Measurements from ENCODE around the gene BACE2.
A peak's percentile ranks its signal among the peaks of the same experiment; 100 is the strongest.
"Not testable (repeated sequence)": the region's sequence is repeated elsewhere in the genome, so short reads cannot be mapped to it uniquely, and the experiment has no call there.

BACE2 gene

DNA sequence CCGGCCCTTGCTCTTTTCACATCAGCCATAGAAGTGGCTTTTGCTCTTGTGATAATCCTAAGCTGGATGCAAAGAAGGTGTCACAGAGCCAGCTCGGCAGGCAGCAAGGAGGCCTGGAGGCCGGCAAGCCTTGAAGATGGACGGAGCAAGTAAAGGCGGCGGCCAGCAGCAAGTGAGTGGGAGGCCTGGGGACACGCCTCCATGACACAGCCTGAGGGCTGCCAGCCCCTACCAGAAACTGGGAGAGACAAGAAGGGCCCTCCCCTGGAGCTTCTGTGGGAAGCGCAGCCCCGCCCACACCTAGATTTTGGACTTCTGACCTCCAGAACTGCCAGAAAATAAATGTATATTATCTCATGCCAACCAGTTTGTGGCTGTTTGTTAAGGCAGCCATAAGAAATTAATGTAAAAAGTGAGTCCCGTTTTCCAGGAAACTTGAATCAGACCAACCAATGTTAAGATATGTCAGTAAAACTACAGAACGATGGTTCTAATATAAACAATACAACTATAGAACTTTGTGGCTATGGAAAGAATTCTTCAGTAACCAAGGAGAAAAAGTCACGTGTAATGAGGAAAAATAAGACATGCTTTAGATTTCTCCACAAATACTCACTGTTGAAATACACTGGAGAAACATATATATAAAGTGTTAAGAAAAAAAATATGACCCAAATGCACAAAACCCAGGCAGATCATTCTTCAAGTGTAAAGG lies 49.9 kb downstream of the BACE2 start:
- peak; percentile 76 for DNase-seq

DNA sequence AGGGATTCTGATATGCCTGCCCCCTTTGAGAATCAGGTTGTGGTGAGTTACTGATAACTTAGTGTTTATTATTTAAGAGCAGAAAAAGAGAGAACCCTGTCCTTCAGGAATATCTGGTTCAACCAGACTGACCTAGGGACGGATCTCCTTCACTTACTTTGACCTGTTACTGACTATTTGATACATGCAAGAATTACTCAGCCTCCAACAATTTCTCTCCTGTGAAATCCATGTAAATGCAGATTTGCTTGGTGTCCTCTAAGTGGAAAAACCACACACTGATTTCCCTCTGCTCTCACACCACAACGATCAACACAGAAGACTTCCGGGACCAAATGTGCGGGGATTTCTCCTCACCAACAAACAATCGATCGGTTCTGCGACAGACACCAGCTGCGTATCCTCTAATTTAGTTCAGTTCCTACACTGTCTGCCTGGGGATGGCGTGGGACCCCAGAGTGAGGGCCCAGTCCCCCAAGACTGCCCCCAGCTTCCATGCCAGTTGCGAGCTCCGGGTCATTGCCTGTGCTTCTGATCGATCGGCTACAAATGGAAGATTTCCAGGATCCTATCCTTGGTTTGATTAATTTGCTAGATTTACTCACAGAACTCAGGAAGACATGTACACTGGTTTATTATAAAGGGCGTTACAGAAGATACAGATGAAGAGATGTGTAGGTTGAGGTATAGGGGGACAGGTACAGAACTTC lies 51.7 kb downstream of the BACE2 start:
- no peak for DNase-seq

DNA sequence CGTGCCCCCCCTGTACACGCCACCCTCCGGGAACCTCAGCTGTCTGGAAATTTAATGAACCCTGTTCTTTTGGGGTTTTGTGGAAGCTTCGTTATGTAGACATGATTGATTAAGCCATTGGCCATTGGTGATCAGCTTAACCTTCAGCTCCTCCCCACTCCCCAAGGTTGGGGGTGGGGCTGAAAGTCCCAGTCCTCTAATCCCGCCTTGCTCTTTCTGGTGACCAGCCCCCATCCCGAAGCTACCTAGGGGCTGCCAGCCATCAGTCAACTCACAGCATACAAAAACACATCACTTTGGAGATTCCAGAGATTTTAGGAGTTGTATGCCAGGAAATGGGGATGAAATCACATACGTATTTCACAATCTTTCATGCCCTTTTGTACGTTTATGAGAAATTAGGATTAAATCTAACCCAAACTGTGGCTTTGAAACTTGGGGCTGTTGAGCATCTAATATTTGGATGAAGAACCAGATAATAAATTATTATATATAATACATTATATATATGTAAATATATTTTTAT lies 52.3 kb downstream of the BACE2 start:
- no peak for DNase-seq

DNA sequence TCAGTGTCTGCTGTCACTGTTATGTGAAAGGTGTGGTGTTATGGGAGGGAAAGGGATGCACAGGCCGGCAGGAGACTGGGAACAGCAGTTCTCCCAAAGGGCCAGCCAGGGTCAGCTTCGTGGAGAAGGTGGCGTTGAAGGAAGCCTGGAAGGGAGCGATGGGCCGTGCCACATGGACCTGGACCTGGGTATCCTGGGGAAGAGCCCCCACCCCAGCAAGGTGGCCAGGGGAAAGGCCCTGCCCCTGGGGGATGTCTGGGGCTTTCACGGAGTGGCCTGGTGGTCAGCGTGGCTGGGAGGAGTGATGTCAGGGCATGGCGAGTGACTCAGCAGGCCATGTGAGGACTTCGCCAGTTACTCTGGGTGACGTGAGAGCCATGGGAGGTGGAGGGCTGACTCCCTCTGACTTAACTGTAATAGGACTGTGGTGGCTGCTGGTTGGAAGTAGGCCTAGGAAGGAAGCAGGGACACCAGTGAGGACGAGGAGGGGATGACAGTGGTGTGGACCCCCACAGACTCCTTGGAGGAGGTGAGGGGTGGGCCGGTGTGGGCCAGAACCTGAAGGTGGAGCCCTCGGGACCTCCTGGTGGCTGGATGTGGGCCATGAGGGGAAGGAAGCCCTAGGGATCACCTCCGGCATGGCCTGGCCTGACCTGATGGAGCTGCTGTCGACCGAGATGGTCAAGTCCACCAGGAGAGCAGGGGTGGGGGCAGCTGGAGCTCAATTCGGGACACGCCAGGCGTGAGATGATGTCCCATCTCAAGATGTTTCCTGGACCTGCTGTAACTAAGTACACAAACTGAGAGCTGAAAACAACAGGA lies 54.5 kb downstream of the BACE2 start:
- DNase-seq, result no peak

- DNase-seq, result no peak
Observed at GRCh38 chr21:41226853-41227252, 58.9 kb downstream of the BACE2 start.

GRCh38 chr21:41227357-41228005 lies 59.5 kb downstream of the BACE2 start:
- DNase-seq, result no peak

GRCh38 chr21:41228006-41228370 lies 60.0 kb downstream of the BACE2 start:
- no peak for DNase-seq

DNA sequence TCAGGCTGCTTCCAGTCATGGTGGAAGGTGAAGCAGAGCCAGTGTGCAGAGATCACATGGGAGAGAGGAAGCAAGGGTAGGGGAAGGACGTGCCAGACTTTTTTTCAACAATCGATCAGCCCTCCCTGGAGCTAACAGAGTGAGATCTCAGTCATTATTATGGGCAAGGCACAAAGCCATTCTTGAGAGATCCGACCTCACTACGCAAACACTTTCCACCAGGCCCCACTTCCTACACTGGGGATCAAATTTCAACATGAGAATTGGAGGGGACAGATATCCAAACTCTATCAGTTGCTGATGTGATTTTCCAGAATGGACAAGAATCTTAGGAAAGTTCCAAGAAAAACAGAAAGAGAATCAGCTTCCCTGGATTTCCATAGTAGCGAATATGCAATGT lies 60.5 kb downstream of the BACE2 start:
- DNase-seq, result no peak

DNA sequence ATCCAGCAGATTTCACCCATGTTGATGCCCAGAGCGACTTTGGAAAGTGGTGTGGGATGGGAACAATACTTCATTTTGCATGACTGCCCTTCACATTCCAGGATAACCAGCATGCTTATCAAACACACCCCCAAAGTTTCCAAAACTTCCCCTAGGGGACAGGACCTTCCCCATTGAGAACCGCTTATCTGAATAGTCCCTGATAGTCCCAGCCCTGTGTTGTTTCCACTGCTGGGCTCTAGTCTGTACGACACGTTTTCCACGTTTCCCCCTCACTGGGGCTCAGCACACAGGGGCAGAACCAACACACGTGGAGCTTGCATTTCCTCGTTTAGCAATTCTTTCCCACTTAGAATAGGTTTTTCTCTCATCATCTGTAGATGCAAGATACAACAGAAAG lies 61.0 kb downstream of the BACE2 start:
- no peak for DNase-seq

- no peak for DNase-seq
Observed at GRCh38 chr21:41229509-41230248, 61.7 kb downstream of the BACE2 start.

DNA sequence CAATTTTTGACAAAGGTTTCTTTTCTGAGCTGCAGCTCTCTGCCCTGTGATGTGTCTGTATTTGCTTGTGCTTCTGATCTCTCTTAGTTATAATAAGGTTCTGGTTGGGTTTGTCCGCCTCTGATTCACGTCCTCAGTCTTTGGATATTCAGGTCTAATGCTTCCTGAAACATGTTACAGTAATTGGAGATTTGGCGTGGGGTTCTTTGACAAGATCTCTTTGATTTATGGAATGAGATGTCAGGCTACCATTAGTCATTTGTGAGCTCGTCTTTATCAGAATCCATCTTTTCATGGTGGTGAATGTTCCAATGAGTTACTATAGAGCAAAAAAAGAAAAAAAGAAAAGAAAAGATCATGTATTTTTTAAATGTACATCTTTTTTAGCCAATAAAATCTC lies 62.5 kb downstream of the BACE2 start:
- DNase-seq, result no peak

GRCh38 chr21:41231060-41231459 lies 63.1 kb downstream of the BACE2 start:
- DNase-seq, result no peak

DNA sequence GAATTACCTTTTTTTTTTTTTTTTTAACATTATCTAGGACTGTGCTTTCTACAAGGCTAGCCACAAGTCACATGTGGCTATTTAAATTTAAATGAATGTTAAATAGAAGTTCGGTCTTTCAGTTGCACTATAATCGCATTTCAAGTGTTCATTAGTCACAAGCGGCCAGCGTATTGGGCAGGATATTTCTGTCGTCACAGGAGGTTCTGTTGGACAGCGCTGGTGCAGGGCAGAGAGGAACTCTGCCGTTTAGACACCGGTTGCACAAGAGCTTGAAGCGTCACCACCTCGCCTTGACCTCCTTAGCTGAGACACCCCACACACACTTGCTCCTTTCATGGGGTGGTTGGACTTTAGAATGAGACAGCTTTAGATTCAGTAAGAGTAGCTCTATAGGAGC lies 64.1 kb downstream of the BACE2 start:
- no peak for DNase-seq

DNA sequence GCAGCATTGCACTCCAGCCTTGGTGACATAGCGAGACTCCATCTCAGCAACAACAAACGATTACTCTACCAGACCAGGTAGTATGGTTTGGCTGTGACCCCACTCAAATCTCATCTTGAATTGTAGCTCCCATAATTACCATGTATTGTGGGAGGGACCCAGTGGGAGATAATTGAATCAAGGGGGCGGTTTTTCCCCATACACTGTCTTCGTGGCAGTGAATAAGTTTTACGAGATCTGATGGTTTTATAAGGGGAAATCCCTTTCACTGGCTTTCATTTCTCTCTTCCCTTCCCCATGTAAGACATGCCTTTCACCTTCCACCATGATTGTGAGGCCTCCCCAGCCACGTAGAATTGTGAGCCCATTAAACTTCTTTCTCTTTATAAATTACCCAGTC lies 66.0 kb downstream of the BACE2 start:
- DNase-seq, result no peak

- DNase-seq, result no peak
Observed at GRCh38 chr21:41234569-41234968, 66.6 kb downstream of the BACE2 start.

DNA sequence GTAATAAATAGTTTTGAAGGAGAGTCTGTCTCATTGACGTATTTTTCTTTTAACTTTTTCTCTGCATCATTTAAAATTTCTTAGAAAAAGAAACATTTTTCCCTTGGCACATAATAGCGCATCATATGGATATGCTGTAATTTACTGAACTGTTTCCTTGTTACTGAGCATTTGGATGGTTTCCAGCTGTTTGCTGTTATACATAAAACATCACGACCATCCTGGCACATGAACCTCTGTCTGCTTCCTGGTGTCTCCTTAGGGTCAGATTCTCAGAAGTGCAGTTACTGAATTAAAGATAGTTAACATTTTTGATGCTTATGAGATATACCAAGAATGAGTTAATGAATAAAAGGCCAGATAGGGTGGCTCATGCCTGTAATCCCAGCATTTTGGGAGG lies 67.2 kb downstream of the BACE2 start:
- DNase-seq, result no peak

DNA sequence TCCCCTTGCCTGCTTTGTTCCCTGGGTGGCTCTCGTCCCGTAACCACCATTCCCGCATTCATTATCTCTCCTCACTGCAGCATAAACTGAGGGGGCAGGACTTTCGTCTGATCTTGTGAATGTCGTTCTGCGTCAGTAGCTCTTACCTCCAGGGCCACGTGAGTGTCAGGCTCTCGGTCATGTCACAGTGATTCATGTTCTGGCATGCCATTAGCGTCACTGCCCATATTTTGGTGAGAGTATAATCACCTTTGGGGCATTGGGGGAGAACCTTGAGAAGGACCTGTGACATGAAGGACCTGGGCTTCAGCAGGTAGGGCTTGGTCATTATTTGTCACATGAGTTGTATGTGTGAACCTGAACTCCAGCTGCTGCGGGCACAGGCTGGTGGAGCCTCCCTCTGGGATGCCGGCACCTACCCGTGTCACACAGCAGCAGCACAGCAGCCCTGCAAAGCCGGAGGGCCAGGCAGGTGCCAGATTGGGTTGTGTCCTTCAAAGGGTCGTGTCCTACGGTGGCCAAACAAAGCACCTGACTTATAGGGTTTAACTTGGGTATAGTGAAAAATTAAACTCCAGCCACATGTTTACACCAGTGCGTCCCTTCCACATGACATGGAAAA lies 68.5 kb downstream of the BACE2 start:
- DNase-seq, result no peak

- not testable (repeated sequence) for DNase-seq
Observed at GRCh38 chr21:41238081-41238796, 70.3 kb downstream of the BACE2 start.

- no peak for DNase-seq
Observed at GRCh38 chr21:41240040-41240439, 72.1 kb downstream of the BACE2 start.

GRCh38 chr21:41241341-41241740 lies 73.4 kb downstream of the BACE2 start:
- DNase-seq, result no peak

GRCh38 chr21:41242238-41242829 lies 74.4 kb downstream of the BACE2 start:
- no peak for DNase-seq

All from right hindlimb (tissue), 1 donor.